Panc1 (cell line): ENCODE data around the gene DPYD. TPM values are rescaled to one million over a fixed set of nuclear protein-coding genes. Genes with fewer than 3 reads are reported as not detected.

Experiments
- ATAC-seq: fragments of 200-7000 bp; cut with Tn5 transposase; 2 replicates; pipeline ENCODE4 v1.9.1; 2020; ENCODE audit warnings: mild to moderate bottlenecking, moderate library complexity
- BruUV-seq: library from RNA; stranded (reverse); fragments of 400-500 nt; replicated peaks from 2 replicates; lab custom pipeline; 2021; lab: Mats Ljungman, UMichigan
- CTCF ChIA-PET: fragments of 300-600 bp; sonication (Branson Sonifier 250); formaldehyde crosslinking; loops from one replicate; lab custom pipeline; 2022; ENCODE audit warnings: antibody characterized with exemption; lab: Charles Lee
- POLR2A ChIA-PET: fragments of 300-600 bp; sonication (Branson Sonifier 250); formaldehyde crosslinking; loops from one replicate; lab custom pipeline; 2022; ENCODE audit warnings: antibody characterized with exemption; lab: Charles Lee
- DNase-seq: peaks from one replicate; pipeline ENCODE4 v3.0.0-alpha.2; 2010; ENCODE audit warnings: low read depth, low spot score
- H3K27ac ChIP-seq: 2 replicates; pipeline ENCODE4 v1.5.1; 2011; ENCODE audit warnings: mild to moderate bottlenecking, low read length, inconsistent platforms
- H3K27me3 ChIP-seq: fragments of 200-500 bp; sonication (Bioruptor generic); 2 replicates; pipeline ENCODE4 v1.6.0; 2014; ENCODE audit warnings: low read length, inconsistent platforms; ENCODE audit not compliant: control insufficient read depth, insufficient read depth
- H3K36me3 ChIP-seq: fragments of 200-500 bp; sonication (Bioruptor generic); 2 replicates; pipeline ENCODE4 v1.5.1; 2014; ENCODE audit warnings: inconsistent platforms, mild to moderate bottlenecking, low read length, moderate library complexity; ENCODE audit not compliant: control insufficient read depth, insufficient read depth
- H3K4me1 ChIP-seq: 2 replicates; pipeline ENCODE4 v1.5.1; 2011; ENCODE audit warnings: inconsistent platforms, mild to moderate bottlenecking, low read length, moderate library complexity; ENCODE audit not compliant: control insufficient read depth, insufficient read depth
- H3K4me3 ChIP-seq, 2 experiments: 2 replicates each; pipeline ENCODE4 v1.5.1; 2011 to 2012; ENCODE audit warnings: low read depth in 2 of 2, low read length in 2 of 2, mild to moderate bottlenecking in 2 of 2, inconsistent platforms in 1 of 2, moderate library complexity in 1 of 2
- H3K9me3 ChIP-seq: fragments of 200-500 bp; sonication (Bioruptor generic); 2 replicates; pipeline ENCODE4 v1.5.1; 2014; ENCODE audit warnings: low read depth, mild to moderate bottlenecking, inconsistent platforms, low read length, moderate library complexity; ENCODE audit not compliant: control insufficient read depth, insufficient read depth
- POLR2AphosphoS5 ChIP-seq: IDR thresholded peaks from 2 replicates; pipeline ENCODE4 v1.6.1; 2012; ENCODE audit warnings: mild to moderate bottlenecking, low read depth, low read length, moderate library complexity
- SIN3A ChIP-seq: IDR thresholded peaks from 2 replicates; pipeline ENCODE4 v1.6.1; 2012; ENCODE audit warnings: low read depth, mild to moderate bottlenecking, low read length, moderate library complexity, borderline replicate concordance; ENCODE audit not compliant: insufficient read depth
- TCF7L2 ChIP-seq: IDR thresholded peaks from 2 replicates; pipeline ENCODE4 v1.6.1; 2011; ENCODE audit warnings: mild to moderate bottlenecking, low read depth, low read length, inconsistent platforms
- in situ Hi-C: cut with HindIII; loops from 2 replicates; pipeline ENCODE4 v1.10.0; 2016; ENCODE audit warnings: low sequenced_read_pairs, low pct_unique_long_range_greater_than_20kb
- intact Hi-C: fragments of 100-400 bp; cut with micrococcal nuclease; formaldehyde crosslinking; loops from one replicate; pipeline ENCODE4 v1.10.0; 2022; ENCODE audit not compliant: unreplicated experiment
- total RNA-seq: library from RNA; stranded (reverse); gene quantifications from one replicate; pipeline ENCODE4 v1.2.1, GENCODE V29; 2021; ENCODE audit not compliant: unreplicated experiment
- TF ChIP-seq, protein P1 (sequence below): fragments of 450-650 bp; IDR thresholded peaks from 2 replicates; pipeline ENCODE4 v1.5.1; 2017; ENCODE audit warnings: mild to moderate bottlenecking
- TF ChIP-seq, protein P2 (sequence below), 2 experiments: IDR thresholded peaks; 2 replicates each; pipeline ENCODE4 v1.6.1; 2011 to 2012; ENCODE audit warnings: low read depth in 2 of 2, control low read depth in 1 of 2, low read length in 1 of 2, mild to moderate bottlenecking in 1 of 2, moderate library complexity in 1 of 2; ENCODE audit not compliant: insufficient read depth in 1 of 2

Gene DPYD
- total RNA-seq, 1 experiment from 2014 or later = 2.0 TPM

DNA sequence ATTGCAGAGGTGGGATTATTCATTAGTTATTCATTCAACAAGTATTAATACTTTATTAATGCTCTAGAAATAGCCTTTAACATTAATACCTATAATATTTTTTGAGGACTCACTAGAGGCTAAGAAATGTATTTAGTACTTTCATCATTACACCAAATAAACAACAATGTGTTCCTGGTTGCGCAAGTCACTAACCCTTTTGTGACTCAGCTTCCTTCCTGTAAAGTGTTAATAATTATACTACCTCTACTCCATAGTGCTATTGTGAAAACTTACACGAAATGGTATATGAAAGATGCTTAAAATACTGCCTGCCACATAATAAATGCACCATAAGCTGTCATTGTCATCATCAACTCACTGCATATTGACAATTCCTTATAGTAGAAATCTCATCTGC is 431.0 kb downstream of the DPYD start:
- H3K4me1 ChIP-seq = no peaks in the 10 kb centered on the region
- no peaks in the 10 kb centered on the region for H3K9me3 ChIP-seq
- H3K27me3 ChIP-seq = no peaks in the 10 kb centered on the region
- H3K36me3 ChIP-seq = no peaks in the 10 kb centered on the region
- intact Hi-C loops = no loop called here
- no peak overlapping the region for H3K4me3 ChIP-seq
- ATAC-seq = no peak
- DNase-seq = no peak
- no peak overlapping the region for H3K27ac ChIP-seq
- TF ChIP-seq SIN3A = no peak
- in situ Hi-C loops = no loop called here
- CTCF ChIA-PET = no interaction called here
- POLR2A ChIA-PET = no interaction called here
- no TSS peak for BruUV-seq

DNA sequence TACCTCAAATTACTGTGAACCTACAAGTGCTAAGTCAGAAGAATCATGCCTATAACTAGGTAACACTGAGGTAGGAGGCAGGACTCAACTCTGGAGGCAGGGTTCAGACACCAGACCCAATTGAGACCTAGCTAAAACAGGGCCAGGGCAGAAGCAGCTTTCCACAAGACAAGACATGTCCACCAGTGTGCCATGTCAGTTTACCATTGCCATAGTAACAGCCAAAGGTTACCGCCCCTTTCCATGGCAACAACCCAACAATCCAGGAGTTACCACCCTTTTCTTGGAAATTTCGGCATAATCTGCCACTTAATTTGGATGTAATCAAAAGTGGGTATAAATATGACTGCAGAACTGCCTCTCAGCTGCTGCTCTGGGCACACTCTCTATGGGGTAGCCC is 432.3 kb downstream of the DPYD start:
- TF ChIP-seq TCF7L2 (no peak), SIN3A (no peak), POLR2AphosphoS5 (no peak)
- TF ChIP-seq, protein P1, sequence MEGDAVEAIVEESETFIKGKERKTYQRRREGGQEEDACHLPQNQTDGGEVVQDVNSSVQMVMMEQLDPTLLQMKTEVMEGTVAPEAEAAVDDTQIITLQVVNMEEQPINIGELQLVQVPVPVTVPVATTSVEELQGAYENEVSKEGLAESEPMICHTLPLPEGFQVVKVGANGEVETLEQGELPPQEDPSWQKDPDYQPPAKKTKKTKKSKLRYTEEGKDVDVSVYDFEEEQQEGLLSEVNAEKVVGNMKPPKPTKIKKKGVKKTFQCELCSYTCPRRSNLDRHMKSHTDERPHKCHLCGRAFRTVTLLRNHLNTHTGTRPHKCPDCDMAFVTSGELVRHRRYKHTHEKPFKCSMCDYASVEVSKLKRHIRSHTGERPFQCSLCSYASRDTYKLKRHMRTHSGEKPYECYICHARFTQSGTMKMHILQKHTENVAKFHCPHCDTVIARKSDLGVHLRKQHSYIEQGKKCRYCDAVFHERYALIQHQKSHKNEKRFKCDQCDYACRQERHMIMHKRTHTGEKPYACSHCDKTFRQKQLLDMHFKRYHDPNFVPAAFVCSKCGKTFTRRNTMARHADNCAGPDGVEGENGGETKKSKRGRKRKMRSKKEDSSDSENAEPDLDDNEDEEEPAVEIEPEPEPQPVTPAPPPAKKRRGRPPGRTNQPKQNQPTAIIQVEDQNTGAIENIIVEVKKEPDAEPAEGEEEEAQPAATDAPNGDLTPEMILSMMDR = no peak
- TF ChIP-seq, protein P2, sequence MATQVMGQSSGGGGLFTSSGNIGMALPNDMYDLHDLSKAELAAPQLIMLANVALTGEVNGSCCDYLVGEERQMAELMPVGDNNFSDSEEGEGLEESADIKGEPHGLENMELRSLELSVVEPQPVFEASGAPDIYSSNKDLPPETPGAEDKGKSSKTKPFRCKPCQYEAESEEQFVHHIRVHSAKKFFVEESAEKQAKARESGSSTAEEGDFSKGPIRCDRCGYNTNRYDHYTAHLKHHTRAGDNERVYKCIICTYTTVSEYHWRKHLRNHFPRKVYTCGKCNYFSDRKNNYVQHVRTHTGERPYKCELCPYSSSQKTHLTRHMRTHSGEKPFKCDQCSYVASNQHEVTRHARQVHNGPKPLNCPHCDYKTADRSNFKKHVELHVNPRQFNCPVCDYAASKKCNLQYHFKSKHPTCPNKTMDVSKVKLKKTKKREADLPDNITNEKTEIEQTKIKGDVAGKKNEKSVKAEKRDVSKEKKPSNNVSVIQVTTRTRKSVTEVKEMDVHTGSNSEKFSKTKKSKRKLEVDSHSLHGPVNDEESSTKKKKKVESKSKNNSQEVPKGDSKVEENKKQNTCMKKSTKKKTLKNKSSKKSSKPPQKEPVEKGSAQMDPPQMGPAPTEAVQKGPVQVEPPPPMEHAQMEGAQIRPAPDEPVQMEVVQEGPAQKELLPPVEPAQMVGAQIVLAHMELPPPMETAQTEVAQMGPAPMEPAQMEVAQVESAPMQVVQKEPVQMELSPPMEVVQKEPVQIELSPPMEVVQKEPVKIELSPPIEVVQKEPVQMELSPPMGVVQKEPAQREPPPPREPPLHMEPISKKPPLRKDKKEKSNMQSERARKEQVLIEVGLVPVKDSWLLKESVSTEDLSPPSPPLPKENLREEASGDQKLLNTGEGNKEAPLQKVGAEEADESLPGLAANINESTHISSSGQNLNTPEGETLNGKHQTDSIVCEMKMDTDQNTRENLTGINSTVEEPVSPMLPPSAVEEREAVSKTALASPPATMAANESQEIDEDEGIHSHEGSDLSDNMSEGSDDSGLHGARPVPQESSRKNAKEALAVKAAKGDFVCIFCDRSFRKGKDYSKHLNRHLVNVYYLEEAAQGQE (IDR thresholded peaks at IDR 0.05; ENCODE audit: insufficient read depth in 1 of 2, low read depth in 2 of 2, low read length in 1 of 2) = no peak
- in situ Hi-C loops = no loop called here
- Histone ChIP-seq H3K27ac (no peak overlapping the region), H3K9me3 (no peaks in the 10 kb centered on the region), H3K4me3 (no peak overlapping the region), H3K27me3 (no peaks in the 10 kb centered on the region), H3K4me1 (no peaks in the 10 kb centered on the region), H3K36me3 (no peaks in the 10 kb centered on the region)
- POLR2A ChIA-PET = interaction anchor here (0.5 kb wide), 1 partner anchor 24 kb away, joined by 3 read pairs; no protein-coding TSS in a partner anchor
- intact Hi-C loops = no loop called here
- no peak for ATAC-seq
- BruUV-seq = no TSS peak
- CTCF ChIA-PET = no interaction called here
- no peak for DNase-seq

DNA sequence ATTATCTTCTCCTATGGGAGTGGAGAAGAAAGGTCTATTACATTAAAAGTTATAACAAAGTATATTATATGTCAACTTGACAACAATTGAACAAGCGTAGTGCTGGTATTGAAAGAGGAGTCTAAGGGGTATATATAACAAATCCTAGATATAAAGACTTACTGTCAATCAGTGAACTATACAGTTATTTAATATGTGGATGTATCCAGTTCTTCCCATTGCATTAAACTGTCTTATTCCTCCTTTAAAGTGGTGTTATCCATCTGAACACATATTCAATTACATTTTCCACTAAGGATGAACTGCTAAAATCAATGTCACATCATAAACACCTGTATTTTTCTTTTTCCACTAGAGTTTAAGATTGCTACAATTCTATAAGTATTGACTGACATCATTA is 438.8 kb downstream of the DPYD start:
- intact Hi-C loops = no loop called here
- POLR2A ChIA-PET = no interaction called here
- TF ChIP-seq SIN3A (no peak), POLR2AphosphoS5 (no peak), TCF7L2 (no peak)
- TF ChIP-seq, protein P1 = no peak
- TF ChIP-seq, protein P2 (IDR thresholded peaks at IDR 0.05; ENCODE audit: insufficient read depth in 1 of 2, low read depth in 2 of 2, low read length in 1 of 2) = no peak
- in situ Hi-C loops = no loop called here
- Histone ChIP-seq H3K4me1 (no peaks in the 10 kb centered on the region), H3K27ac (no peak overlapping the region), H3K4me3 (no peak overlapping the region), H3K27me3 (no peaks in the 10 kb centered on the region), H3K36me3 (no peaks in the 10 kb centered on the region), H3K9me3 (no peaks in the 10 kb centered on the region)
- CTCF ChIA-PET = no interaction called here
- ATAC-seq (no peak), DNase-seq (no peak)
- BruUV-seq = no TSS peak
